Hematopoietic multipotent progenitor cell treated with erythropoietin and hydrocortisone succinate and interleukin-3 and kit ligand, for 8 days (in vitro differentiated cells): ENCODE measurements around the gene RELCH.

Experiments used
- DNase-seq: peaks from one replicate; pipeline ENCODE4 v3.0.0-alpha.2; 2015

Gene RELCH

GRCh38 chr18:62345909-62346308 lies 158.9 kb downstream of the RELCH start:
- no peak for DNase-seq

DNA sequence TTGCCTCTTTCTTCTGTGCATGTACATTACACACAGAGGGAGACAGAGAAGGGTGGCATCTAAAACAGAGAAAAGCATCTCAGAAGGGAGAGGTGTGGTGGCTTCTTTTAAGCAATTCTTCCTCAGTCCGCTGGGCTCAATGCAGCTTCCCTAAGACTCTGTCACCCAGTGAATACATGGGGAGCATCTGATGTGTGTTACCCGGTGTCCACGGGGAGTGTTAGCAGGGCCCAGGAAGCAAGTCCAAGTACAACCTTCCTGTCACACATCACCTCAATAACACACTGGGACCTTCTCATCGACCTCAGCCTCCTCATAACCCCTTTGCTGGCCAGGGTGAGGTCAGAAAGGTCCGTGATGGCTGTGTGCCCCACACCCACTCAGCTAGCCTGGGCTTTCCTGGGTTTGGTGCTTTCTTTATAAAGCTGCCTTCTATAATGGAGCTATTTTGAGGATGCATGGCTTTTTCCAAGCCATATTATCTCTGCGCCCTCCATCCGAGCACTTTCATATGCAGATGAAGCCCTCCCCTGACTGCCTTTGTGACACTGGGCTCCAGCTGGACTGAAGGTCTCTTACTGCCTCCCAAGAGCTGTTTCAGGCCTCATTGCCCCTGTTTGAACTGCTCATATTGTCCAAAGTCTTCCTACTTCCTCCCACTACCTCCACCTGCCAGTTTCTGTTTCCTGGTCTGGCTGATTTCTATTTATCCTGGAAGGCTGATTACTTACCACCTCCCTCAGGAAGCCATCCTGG lies 159.5 kb downstream of the RELCH start:
- no peak for DNase-seq

DNA sequence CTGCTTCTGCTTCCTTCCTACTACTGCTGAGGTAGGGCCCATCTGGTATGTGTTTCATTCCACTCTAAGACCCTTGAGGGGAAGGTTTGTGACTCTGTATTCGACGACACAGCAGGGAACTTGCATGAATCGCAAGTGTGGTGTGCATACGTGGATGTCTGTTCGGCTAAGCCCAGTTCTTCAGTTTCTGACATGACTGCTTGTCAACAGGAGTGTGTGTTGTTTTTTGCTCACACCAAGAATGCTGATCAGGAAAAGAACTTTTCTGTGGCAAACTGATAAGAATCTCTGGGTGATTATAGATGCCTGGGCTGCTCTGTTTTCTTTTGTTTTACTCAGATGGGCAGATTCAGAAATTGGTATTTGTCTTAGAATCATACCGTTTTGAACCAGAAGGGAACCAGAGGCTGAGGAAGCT lies 160.0 kb downstream of the RELCH start:
- no peak for DNase-seq

DNA sequence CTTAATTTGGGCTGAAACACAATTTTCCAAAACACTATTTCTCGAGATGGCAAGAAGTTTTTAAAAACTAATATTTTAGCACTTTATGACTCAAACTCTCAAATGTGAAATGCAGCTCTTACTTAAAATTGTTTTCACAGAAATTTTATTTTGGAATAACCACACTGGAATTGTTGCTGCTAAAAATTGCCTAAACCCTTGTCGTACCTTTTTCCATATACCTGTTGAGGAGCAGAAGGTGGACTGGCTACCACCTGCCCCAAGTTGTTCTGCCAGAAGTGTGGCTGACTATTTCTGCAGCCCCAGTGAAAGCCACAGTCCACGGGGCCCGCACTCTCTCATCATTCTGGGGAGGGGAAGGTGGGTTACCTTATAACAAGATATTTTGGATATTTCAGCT lies 161.4 kb downstream of the RELCH start:
- no peak for DNase-seq

DNA sequence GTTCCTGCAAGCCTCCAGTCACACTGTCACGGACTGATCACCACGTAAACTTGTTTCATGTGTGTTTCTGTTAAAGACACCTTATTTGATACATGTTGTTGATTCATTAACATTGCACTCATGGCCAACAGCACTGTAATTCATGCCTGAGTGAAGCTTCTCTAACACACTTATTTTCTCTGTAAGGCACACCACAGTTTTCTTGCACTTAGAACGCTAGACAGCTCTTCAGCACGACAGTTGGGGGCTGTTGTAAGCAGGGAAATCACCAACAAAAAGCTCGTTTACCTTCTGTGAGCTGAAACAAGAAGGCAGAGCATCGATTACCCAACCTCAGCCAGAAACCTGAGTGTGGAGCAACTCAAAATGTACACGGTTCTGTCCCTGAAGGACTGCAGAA lies 166.1 kb downstream of the RELCH start:
- no peak for DNase-seq

DNA sequence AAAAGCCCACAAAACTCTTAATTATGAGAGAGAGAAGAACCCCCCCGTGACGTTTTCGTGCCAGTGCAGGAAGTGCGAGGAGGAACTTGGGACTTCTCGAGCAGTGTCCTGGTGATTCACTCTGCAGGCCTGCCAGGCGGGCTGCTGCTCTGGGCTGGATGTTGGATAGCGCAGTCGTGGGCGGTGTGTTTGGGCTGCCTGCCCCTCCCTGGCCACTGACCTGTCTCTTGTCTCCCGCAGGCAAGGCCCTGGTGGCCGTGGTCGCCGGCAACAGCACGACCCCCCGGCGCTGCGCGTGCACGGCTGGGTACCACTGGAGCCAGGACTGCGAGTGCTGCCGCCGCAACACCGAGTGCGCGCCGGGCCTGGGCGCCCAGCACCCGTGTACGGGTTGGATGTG lies 167.1 kb downstream of the RELCH start:
- no peak for DNase-seq

GRCh38 chr18:62357079-62357719 lies 170.1 kb downstream of the RELCH start:
- DNase-seq, result no peak
